LNCAP (cell line): ENCODE data around the gene RNFT2.

ENCODE experiments used
- TF ChIP-seq, protein P1 (sequence below): fragments of 450-650 bp; IDR thresholded peaks from 2 replicates; pipeline ENCODE4 v1.5.1; 2017; ENCODE audit warnings: mild to moderate bottlenecking

Gene RNFT2

DNA sequence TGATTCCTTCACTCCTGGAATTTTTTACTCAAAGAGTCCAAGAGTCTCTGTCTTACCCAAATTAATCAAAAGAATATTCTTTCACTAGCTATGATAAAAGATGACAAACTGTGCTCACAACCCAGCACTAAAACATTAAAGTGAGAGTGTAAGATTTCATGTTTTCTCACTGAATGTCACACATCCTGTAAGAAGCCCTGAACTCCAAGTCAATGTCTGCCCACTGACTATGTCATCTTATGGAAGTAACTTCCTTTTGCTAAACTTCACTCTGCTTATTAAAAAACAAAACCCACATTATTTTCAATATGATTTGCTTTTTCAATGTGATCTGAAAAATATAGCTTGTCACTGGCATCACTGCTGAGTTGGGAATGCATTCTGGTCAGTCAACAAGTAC, 15.9 kb upstream of the RNFT2 start:
- TF ChIP-seq, protein P1, sequence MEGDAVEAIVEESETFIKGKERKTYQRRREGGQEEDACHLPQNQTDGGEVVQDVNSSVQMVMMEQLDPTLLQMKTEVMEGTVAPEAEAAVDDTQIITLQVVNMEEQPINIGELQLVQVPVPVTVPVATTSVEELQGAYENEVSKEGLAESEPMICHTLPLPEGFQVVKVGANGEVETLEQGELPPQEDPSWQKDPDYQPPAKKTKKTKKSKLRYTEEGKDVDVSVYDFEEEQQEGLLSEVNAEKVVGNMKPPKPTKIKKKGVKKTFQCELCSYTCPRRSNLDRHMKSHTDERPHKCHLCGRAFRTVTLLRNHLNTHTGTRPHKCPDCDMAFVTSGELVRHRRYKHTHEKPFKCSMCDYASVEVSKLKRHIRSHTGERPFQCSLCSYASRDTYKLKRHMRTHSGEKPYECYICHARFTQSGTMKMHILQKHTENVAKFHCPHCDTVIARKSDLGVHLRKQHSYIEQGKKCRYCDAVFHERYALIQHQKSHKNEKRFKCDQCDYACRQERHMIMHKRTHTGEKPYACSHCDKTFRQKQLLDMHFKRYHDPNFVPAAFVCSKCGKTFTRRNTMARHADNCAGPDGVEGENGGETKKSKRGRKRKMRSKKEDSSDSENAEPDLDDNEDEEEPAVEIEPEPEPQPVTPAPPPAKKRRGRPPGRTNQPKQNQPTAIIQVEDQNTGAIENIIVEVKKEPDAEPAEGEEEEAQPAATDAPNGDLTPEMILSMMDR = no peak

DNA sequence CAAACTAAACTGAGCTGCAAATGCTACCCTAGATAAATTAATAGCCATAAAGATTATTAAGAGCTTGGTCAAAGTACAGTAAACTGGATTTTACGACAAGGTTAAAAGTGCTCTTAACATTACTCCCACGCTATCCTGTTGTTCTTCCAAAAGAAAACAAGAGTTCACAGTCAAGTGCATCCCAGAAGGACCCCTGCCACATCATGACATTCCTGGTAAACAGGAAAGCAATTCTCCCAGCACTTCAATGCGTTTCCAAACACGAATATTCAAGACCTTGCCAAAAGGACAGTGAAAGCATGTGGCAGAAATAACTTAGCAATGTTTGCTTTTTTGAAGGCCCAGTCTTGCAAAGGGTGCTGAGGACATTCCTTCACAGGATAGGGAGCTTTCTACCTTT, 11.4 kb upstream of the RNFT2 start:
- TF ChIP-seq, protein P1 = no peak

DNA sequence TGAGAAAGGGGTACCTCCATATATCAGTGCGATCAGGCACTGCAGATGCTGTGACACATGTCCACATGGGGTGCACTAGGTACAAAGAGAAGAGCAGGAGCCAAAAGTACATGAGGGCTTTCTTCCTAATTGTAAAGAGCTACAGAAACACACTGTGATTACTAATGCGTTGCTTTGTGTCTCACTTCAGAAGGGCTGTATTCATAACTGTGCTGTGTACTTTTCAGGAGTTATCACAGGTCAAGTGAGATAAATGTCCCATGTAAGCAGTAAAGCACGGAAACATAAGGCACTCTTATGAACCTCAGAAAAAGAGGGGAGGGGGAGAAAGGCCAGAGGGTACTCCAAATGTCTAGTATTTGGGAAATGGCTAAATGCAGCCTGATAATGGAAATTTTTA, 10.9 kb upstream of the RNFT2 start:
- TF ChIP-seq, protein P1 = no peak

DNA sequence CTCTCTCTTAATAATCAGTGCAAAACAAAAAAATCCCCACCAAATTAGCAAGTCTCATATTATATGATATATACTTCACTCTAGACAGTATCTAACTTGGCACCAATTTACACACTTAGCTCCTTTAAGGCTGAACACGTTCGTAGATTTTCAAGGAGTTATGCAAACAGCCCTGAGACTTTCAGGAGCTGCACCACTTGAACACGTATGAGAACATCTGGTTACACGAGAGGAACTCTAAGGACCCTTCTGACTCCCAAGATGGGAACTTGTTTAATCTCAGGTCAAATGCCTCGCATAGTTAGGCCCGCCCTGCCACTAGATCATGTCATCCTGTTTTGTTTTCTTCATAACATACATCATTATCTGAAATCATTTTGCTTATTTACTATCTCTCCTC, 10.2 kb upstream of the RNFT2 start:
- TF ChIP-seq, protein P1 = no peak

DNA sequence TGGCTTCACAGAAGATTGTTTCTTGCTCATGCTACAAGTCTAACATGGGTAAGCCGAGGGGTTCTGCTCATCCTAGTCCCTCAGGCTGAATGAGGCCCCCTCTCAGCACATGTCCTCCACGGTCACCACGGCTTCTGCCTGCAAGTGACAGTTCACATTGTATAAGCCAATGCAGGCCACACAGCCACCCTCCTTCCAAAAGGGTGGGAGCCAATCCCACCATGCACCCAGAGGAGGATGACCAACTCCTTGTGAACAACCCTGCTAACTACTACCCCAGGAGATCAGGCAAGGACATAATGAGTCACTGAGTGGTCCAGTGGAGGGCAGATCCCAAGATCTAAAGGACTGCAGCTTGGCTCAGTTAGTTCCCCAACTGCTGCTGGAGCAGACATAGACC, 6.3 kb upstream of the RNFT2 start:
- TF ChIP-seq, protein P1 = no peak

DNA sequence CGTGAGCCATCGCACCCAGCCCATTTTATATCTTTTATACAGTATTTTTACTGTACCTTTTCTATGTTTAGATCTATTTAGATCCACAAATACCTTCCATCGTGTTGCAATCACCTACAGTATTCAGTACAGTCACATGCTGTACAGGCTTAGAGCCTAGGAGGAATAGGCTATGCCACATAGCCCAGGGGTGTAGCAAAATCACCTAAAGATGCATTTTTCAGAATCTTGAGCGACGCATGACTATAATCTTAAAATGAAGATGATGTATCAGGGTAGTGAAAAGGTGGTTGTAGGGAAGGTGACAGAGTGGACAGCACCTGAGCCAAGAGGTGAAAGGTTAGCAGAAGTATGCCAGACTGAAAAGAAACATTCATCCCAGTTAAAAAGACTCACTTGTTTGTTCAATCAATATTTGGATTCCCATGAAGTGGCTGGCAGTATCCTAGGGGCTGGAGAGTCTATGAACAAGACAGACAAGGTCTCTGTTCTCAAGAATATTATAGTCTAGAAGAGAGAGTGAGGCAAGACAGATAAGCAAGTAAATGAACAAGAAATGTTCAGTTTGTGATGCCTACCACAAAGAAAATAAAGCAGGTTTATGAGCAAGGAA, 3.9 kb upstream of the RNFT2 start:
- TF ChIP-seq, protein P1 = no peak

DNA sequence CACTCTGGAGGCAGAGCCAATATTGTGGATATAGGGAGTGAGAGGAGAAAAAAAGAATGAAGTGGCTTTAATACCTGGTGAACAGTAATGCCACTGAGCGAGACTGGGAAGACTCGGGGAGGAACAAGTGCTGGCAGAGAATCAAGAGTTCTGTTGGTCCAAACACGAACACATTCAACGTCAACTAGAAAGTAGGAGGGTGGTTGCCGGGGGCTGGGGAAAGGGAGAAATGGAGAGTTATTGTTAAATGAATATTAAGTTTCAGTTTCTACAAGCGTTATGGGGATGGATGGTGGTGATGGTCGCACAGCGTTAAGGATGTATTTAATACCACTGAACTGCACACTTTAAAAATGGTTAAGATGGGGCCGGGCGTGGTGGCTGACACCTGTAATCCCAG, 3.0 kb upstream of the RNFT2 start:
- TF ChIP-seq, protein P1 = no peak
